Fibroblast of skin of abdomen (primary cell): ENCODE data around the gene F13A1.

ENCODE experiments used
- DNase-seq: peaks from one replicate; pipeline ENCODE4 v3.0.0-alpha.2; 2013

Gene F13A1

GRCh38 chr6:6243846-6244245, 76.6 kb downstream of the F13A1 start:
- DNase-seq, result no peak

- no peak for DNase-seq
Observed at GRCh38 chr6:6239598-6240581, 80.6 kb downstream of the F13A1 start.

GRCh38 chr6:6236730-6237469, 83.6 kb downstream of the F13A1 start:
- no peak for DNase-seq

- no peak for DNase-seq
Observed at GRCh38 chr6:6235786-6236185, 84.7 kb downstream of the F13A1 start.

- DNase-seq, result no peak
Observed at GRCh38 chr6:6234963-6235362, 85.5 kb downstream of the F13A1 start.

- no peak for DNase-seq
Observed at GRCh38 chr6:6230286-6230685, 90.2 kb downstream of the F13A1 start.

GRCh38 chr6:6227896-6228295, 92.6 kb downstream of the F13A1 start:
- no peak for DNase-seq

- no peak for DNase-seq
Observed at GRCh38 chr6:6225885-6226529, 94.5 kb downstream of the F13A1 start.

GRCh38 chr6:6224933-6225486, 95.5 kb downstream of the F13A1 start:
- no peak for DNase-seq

GRCh38 chr6:6221787-6222535, 98.5 kb downstream of the F13A1 start:
- DNase-seq, result peak; percentile 8

GRCh38 chr6:6220718-6221117, 99.7 kb downstream of the F13A1 start:
- no peak for DNase-seq

- DNase-seq, result no peak
Observed at GRCh38 chr6:6219716-6220115, 100.7 kb downstream of the F13A1 start.

GRCh38 chr6:6218759-6219085, 101.7 kb downstream of the F13A1 start:
- DNase-seq, result peak; percentile 66

GRCh38 chr6:6217855-6218758, 102.4 kb downstream of the F13A1 start:
- DNase-seq, result peak; percentile 43

GRCh38 chr6:6210994-6211393, 109.5 kb downstream of the F13A1 start:
- DNase-seq, result no peak

- no peak for DNase-seq
Observed at GRCh38 chr6:6202886-6203285, 117.6 kb downstream of the F13A1 start.

GRCh38 chr6:6201200-6201599, 119.3 kb downstream of the F13A1 start:
- no peak for DNase-seq

- no peak for DNase-seq
Observed at GRCh38 chr6:6199678-6200077, 120.8 kb downstream of the F13A1 start.

GRCh38 chr6:6196762-6197161, 123.7 kb downstream of the F13A1 start:
- DNase-seq, result no peak

GRCh38 chr6:6195080-6195479, 125.4 kb downstream of the F13A1 start:
- no peak for DNase-seq

- DNase-seq, result peak; percentile 48
Observed at GRCh38 chr6:6193221-6193745, 127.2 kb downstream of the F13A1 start.
